ENCODE measurements around the gene RAPGEF1.
A peak's percentile ranks its signal among the peaks of the same experiment; 100 is the strongest.
"Not testable (repeated sequence)": the region's sequence is repeated elsewhere in the genome, so short reads cannot be mapped to it uniquely, and the experiment has no call there.

Gene RAPGEF1

GRCh38 chr9:131728546-131728910 lies 11.3 kb downstream of the RAPGEF1 start:
- no peak for DNase-seq

- no peak for DNase-seq
Measured at GRCh38 chr9:131727795-131728545, 11.9 kb downstream of the RAPGEF1 start.

- peak; percentile 48 for DNase-seq
Measured at GRCh38 chr9:131727184-131727759, 12.6 kb downstream of the RAPGEF1 start.

GRCh38 chr9:131724683-131725082 lies 15.2 kb downstream of the RAPGEF1 start:
- DNase-seq, result peak; percentile 29

GRCh38 chr9:131723632-131724031 lies 16.2 kb downstream of the RAPGEF1 start:
- DNase-seq, result no peak

- DNase-seq, result no peak
Measured at GRCh38 chr9:131722255-131722654, 17.6 kb downstream of the RAPGEF1 start.

- DNase-seq, result no peak
Measured at GRCh38 chr9:131721076-131721475, 18.8 kb downstream of the RAPGEF1 start.

- DNase-seq, result peak; percentile 41
Measured at GRCh38 chr9:131720330-131720729, 19.5 kb downstream of the RAPGEF1 start.

GRCh38 chr9:131719262-131719908 lies 20.5 kb downstream of the RAPGEF1 start:
- no peak for DNase-seq

GRCh38 chr9:131717719-131718460 lies 22.0 kb downstream of the RAPGEF1 start:
- DNase-seq, result no peak

- DNase-seq, result no peak
Measured at GRCh38 chr9:131715906-131716305, 24.0 kb downstream of the RAPGEF1 start.

GRCh38 chr9:131714821-131715220 lies 25.1 kb downstream of the RAPGEF1 start:
- DNase-seq, result no peak

GRCh38 chr9:131714161-131714646 lies 25.7 kb downstream of the RAPGEF1 start:
- no peak for DNase-seq

GRCh38 chr9:131713016-131713415 lies 26.9 kb downstream of the RAPGEF1 start:
- DNase-seq, result no peak

GRCh38 chr9:131712151-131712716 lies 27.6 kb downstream of the RAPGEF1 start:
- no peak for DNase-seq

- peak; percentile 54 for DNase-seq
Measured at GRCh38 chr9:131709771-131710431, 30.0 kb downstream of the RAPGEF1 start.

GRCh38 chr9:131709010-131709770 lies 30.7 kb downstream of the RAPGEF1 start:
- DNase-seq, result not testable (repeated sequence)

- peak; percentile 33 for DNase-seq
Measured at GRCh38 chr9:131708226-131709002, 31.5 kb downstream of the RAPGEF1 start.

- DNase-seq, result no peak
Measured at GRCh38 chr9:131707733-131708157, 32.1 kb downstream of the RAPGEF1 start.

GRCh38 chr9:131707050-131707449 lies 32.8 kb downstream of the RAPGEF1 start:
- DNase-seq, result no peak

- no peak for DNase-seq
Measured at GRCh38 chr9:131706608-131706970, 33.3 kb downstream of the RAPGEF1 start.

Data from CD4-positive, alpha-beta T cell treated with Interleukin-15 for 1 hour (primary cell).